Activated CD4-positive, alpha-beta T cell treated with anti-CD3 and anti-CD28 coated beads for 36 hours (primary cell): ENCODE results near the gene OSBPL3. TPM values are rescaled to one million over a fixed set of nuclear protein-coding genes. Genes with fewer than 3 reads are reported as not detected.

Source experiments
- ATAC-seq: fragments of 200-7000 bp; cut with Tn5 transposase; one replicate; pipeline ENCODE4 v1.10.0; 2021; ENCODE audit warnings: mild to moderate bottlenecking, moderate library complexity
- CTCF ChIA-PET: fragments of 350-600 bp; sonication (Branson Sonifier 250); formaldehyde crosslinking; loops from one replicate; lab custom pipeline; 2021; ENCODE audit warnings: antibody characterized with exemption; lab: Charles Lee
- POLR2A ChIA-PET: fragments of 350-600 bp; sonication (Branson Sonifier 250); formaldehyde crosslinking; loops from one replicate; lab custom pipeline; 2021; ENCODE audit warnings: antibody characterized with exemption, inconsistent platforms; lab: Charles Lee
- DNase-seq: peaks from one replicate; pipeline ENCODE4 v3.0.0-alpha.2; 2020
- H3K27ac Mint-ChIP-seq: one replicate; pipeline ENCODE4 v1.8.0; 2021; ENCODE audit warnings: mixed read lengths
- H3K27me3 Mint-ChIP-seq: one replicate; pipeline ENCODE4 v1.8.0; 2021; ENCODE audit warnings: mixed read lengths
- H3K36me3 Mint-ChIP-seq: one replicate; pipeline ENCODE4 v1.8.0; 2021; ENCODE audit warnings: low read depth, mixed read lengths
- H3K4me1 Mint-ChIP-seq: one replicate; pipeline ENCODE4 v1.8.0; 2021; ENCODE audit warnings: mixed read lengths
- H3K4me3 Mint-ChIP-seq: one replicate; pipeline ENCODE4 v1.8.0; 2021; ENCODE audit warnings: mild to moderate bottlenecking, moderate library complexity, mixed read lengths
- H3K9me3 Mint-ChIP-seq: one replicate; pipeline ENCODE4 v1.8.0; 2021; ENCODE audit warnings: low read depth, mixed read lengths
- intact Hi-C, 2 experiments: fragments of 100-400 bp; cut with DNase I in 1 of 2; cut with micrococcal nuclease in 1 of 2; formaldehyde crosslinking; loops; one replicate each; pipeline versions ENCODE4 v1.14.2 to v1.15.1; 2022 to 2024; cut with DNase I, micrococcal nuclease
- total RNA-seq, 2 experiments: library from RNA; stranded (reverse); gene quantifications; one replicate each; pipeline ENCODE4 v1.2.3, GENCODE V29; 2021

OSBPL3 gene
- total RNA-seq, 2 experiments from 2014 or later = 34.7 to 38.2 TPM

DNA sequence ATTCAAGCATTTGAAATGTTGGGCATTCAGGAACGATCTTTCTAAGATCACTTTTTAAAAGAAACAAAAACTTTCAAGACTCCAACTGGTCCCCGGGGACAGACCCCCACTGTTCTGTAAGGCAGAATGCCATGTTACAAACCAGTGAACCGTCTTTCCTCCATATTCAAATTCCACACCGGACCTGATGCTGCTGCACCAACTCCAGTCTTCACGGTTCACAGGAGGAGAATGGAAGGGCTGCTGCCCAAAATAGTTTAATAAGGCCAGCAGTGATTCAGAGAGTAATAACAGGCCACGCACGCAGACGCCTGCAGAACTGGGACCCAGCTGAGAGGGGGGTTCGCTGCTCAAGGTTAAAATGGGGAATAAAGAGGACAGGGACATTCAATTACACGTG lies 47.2 kb downstream of the OSBPL3 start:
- ATAC-seq (no peak), DNase-seq (no peak)
- peaks cover 44% of the 10 kb centered on the region for H3K4me1 Mint-ChIP-seq
- H3K27me3 Mint-ChIP-seq = no peaks in the 10 kb centered on the region
- POLR2A ChIA-PET = no interaction called here
- CTCF ChIA-PET = interaction anchor here (1.6 to 2.6 kb wide), 3 partner anchors 15 to 137 kb away, joined by 4 to 12 read pairs (median 4); no protein-coding TSS in a partner anchor
- H3K9me3 Mint-ChIP-seq = peaks cover 7% of the 10 kb centered on the region
- intact Hi-C loops = no loop called here
- no peak overlapping the region for H3K27ac Mint-ChIP-seq
- peaks cover 28% of the 10 kb centered on the region for H3K36me3 Mint-ChIP-seq
- H3K4me3 Mint-ChIP-seq = no peak overlapping the region

DNA sequence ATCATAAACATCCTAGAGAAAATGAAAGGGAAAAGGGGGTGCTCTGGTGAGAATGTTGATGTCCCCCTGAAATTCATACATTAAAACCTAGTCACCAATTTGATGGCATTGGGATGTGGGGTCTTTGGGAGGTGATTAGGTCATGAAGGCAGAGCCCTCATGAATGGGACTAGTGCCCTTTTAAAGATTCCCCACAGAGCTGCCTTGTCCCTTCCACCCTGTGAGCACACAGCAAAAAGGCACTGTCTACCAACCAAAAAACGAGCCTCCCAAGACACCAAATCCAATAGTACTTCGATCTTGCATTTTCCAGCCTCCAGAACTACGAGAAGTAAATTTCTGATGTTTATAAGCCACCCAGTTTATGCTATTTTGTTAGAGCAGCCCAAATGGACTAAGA lies 47.6 kb downstream of the OSBPL3 start:
- ChIA-PET CTCF (no interaction called here), POLR2A (no interaction called here)
- Mint-ChIP-seq H3K9me3 (peaks cover 5% of the 10 kb centered on the region), H3K36me3 (peaks cover 26% of the 10 kb centered on the region), H3K27ac (no peak overlapping the region), H3K4me1 (peaks cover 43% of the 10 kb centered on the region), H3K27me3 (no peaks in the 10 kb centered on the region), H3K4me3 (no peak overlapping the region)
- no peak for ATAC-seq
- no peak for DNase-seq
- intact Hi-C loops = no loop called here

DNA sequence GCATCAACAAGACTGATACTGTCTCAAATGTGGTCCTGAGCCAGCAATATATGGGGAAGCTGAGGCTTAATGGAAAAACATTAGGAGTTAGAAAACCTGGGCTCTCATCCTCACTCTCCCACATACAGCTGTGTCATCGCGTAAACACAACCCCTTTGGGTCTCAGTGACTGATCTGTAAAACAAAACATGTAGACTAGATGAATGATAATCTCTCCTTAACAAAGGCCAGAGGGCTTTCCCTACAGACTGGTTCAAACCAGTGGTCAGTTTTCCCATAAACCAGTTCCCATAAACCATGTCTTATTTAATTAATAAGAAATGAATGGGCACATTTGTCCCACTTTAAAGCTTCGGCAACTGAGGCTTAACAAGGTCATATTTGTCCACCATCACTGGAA lies 48.1 kb downstream of the OSBPL3 start:
- H3K27ac Mint-ChIP-seq = no peak overlapping the region

DNA sequence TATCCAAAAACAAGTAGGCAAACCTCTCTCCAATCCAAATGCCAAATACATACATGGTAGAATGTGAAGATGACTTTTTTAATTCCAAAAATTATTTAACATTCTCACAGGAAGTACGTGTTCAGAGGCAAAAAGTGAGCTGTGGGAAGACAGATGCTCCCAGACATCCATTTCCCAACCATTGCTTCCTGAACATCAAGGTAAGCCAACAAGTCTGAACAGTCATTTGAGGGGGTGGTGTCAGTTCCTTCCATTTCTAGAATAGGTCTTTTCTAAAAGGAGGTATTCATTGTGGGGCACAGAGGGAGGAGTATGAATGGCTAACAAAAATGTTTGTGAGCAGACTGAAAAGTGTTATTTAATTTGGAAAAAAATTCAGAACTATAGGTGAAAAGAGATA lies 49.1 kb downstream of the OSBPL3 start:
- no peaks in the 10 kb centered on the region for H3K9me3 Mint-ChIP-seq
- H3K4me3 Mint-ChIP-seq = no peak overlapping the region
- peaks cover 15% of the 10 kb centered on the region for H3K36me3 Mint-ChIP-seq
- H3K27ac Mint-ChIP-seq = no peak overlapping the region
- peaks cover 36% of the 10 kb centered on the region for H3K4me1 Mint-ChIP-seq
- H3K27me3 Mint-ChIP-seq = no peaks in the 10 kb centered on the region
- intact Hi-C loops = no loop called here
- ChIA-PET POLR2A (no interaction called here), CTCF (no interaction called here)
- DNase-seq (no peak), ATAC-seq (no peak)

More for the DNA sequence above, 48.1 kb downstream of the OSBPL3 start:
- Mint-ChIP-seq H3K9me3 (peaks cover 5% of the 10 kb centered on the region), H3K36me3 (peaks cover 24% of the 10 kb centered on the region), H3K4me1 (peaks cover 42% of the 10 kb centered on the region), H3K27me3 (no peaks in the 10 kb centered on the region), H3K4me3 (no peak overlapping the region)
- intact Hi-C loops = no loop called here
- CTCF ChIA-PET = no interaction called here
- DNase-seq = no peak
- POLR2A ChIA-PET = no interaction called here
- no peak for ATAC-seq

DNA sequence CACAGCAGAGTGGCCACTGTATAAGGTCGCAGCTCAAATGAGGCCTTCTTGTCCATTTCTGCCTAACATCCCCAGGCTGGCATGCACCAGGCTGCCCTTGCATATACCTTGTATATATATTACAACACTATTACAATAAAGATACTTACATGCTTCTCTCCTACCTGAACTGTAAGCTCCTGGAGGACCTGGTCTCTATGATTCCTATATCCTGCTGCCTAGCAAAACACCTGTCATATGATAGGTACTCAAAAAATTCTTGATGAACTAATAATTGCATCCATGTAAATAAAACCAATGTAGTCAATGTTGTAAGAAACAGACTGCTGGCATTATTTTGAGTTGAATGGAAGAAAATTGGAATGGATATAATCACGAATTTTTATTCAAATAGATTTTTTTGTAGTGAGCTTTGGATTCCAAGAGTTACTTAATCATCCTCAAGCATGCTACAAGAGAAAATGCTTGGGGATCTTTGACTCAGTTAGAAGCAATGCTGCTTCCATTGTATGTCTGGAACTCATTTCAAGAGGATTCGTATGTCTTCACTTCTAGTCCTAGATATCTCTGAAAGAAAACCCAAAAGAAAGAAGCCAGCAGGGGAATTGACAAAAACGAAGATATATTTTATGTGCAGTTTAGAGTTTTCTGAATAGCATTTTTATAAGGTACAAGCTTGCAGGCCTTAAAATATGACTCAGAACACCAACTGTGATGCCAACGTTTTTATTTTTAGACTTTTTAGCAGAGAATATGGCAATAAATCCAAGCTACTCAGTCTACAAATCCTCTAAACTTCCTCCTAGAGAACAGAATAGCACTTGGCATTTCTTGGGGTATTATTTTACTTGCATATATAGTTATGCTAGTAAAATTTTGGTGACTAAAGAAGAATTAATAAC lies 53.1 kb downstream of the OSBPL3 start:
- ChIA-PET CTCF (interaction anchor here (0.6 to 1.4 kb wide), 8 partner anchors 12 to 224 kb away, joined by 3 to 5 read pairs (median 3); no protein-coding TSS in a partner anchor), POLR2A (no interaction called here)
- no peak overlapping the region for H3K27ac Mint-ChIP-seq
- H3K9me3 Mint-ChIP-seq = no peaks in the 10 kb centered on the region
- H3K4me1 Mint-ChIP-seq = peaks cover 51% of the 10 kb centered on the region
- DNase-seq (no peak), ATAC-seq (no peak)
- no peaks in the 10 kb centered on the region for H3K27me3 Mint-ChIP-seq
- H3K36me3 Mint-ChIP-seq = peaks cover 15% of the 10 kb centered on the region
- intact Hi-C loops = no loop called here
- no peak overlapping the region for H3K4me3 Mint-ChIP-seq

DNA sequence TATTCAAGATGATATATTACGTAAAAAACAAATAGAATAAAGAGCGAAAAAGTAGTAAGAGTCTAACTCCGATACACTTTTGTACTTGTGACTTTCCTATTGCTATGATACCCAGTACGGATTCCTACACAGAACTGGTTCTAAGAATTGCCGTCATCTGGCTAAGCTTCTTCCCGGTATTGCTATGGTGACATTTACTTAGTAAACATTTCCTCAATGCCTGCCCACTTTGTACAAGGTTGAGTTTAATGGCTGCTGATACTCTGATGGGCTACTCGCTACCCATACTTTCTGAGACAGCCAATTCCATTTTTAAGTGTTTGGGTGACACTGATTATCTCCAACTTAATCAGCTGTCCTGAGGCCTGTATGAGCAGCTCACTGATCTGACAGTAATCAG lies 55.6 kb downstream of the OSBPL3 start:
- H3K4me3 Mint-ChIP-seq = no peak overlapping the region
- H3K27ac Mint-ChIP-seq = peak overlapping the region; percentile 64

DNA sequence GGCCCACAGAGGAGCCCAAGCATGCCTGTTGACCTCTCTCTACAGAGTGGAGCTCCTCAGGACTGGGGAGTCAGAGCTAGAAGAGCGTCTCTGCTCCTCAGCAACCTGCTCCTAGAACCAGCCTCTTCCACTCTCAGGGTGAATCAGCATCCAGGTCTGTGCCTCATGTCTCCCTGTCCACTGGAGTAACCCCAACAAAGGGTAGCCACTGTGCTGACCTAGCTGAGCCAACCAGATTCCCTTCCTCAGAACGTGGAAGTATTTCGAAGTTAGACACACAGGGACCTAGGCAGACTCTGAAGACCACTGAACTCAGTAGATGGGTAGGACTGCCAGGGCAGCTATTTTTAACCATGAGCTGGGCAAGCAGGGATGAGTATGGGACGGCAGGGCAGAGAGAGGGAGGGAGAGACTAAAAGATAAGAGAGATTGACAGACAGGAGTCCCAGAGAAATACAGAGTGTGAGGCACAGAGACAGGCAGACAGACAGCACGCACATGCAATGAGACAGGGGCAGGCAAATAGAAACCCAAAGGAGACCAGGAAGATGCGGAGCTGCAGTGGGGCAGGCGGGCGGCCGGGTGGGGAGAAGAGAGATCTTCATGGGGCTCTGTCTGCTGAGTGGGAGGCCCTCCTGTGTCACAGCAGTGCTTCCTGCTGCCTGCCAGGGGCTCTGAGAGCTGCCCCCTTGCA lies 56.7 kb downstream of the OSBPL3 start:
- peak overlapping the region; percentile 44 for H3K27ac Mint-ChIP-seq
- peaks cover 70% of the 10 kb centered on the region for H3K4me1 Mint-ChIP-seq
- ChIA-PET CTCF (interaction anchor here (0.5 to 1.6 kb wide), 6 partner anchors 12 to 171 kb away, joined by 3 to 5 read pairs (median 3); no protein-coding TSS in a partner anchor), POLR2A (no interaction called here)
- no peak overlapping the region for H3K4me3 Mint-ChIP-seq
- peaks cover 2% of the 10 kb centered on the region for H3K9me3 Mint-ChIP-seq
- intact Hi-C loops = loop anchor here in 1 of 2 experiments (5.0 kb wide), 1 partner anchor 56 kb away; no protein-coding TSS in a partner anchor
- ATAC-seq (no peak), DNase-seq (no peak)
- peaks cover 6% of the 10 kb centered on the region for H3K36me3 Mint-ChIP-seq
- no peaks in the 10 kb centered on the region for H3K27me3 Mint-ChIP-seq

More for the DNA sequence above, 55.6 kb downstream of the OSBPL3 start:
- POLR2A ChIA-PET = no interaction called here
- intact Hi-C loops = loop anchor here in 1 of 2 experiments (5.0 kb wide), 1 partner anchor 57 kb away; no protein-coding TSS in a partner anchor
- Mint-ChIP-seq H3K4me1 (peaks cover 63% of the 10 kb centered on the region), H3K27me3 (no peaks in the 10 kb centered on the region), H3K36me3 (peaks cover 8% of the 10 kb centered on the region), H3K9me3 (peaks cover 1% of the 10 kb centered on the region)
- DNase-seq = no peak
- CTCF ChIA-PET = interaction anchor here (0.8 to 1.2 kb wide), 3 partner anchors 35 to 59 kb away, joined by 3 read pairs; no protein-coding TSS in a partner anchor
- ATAC-seq = peak; percentile 43

DNA sequence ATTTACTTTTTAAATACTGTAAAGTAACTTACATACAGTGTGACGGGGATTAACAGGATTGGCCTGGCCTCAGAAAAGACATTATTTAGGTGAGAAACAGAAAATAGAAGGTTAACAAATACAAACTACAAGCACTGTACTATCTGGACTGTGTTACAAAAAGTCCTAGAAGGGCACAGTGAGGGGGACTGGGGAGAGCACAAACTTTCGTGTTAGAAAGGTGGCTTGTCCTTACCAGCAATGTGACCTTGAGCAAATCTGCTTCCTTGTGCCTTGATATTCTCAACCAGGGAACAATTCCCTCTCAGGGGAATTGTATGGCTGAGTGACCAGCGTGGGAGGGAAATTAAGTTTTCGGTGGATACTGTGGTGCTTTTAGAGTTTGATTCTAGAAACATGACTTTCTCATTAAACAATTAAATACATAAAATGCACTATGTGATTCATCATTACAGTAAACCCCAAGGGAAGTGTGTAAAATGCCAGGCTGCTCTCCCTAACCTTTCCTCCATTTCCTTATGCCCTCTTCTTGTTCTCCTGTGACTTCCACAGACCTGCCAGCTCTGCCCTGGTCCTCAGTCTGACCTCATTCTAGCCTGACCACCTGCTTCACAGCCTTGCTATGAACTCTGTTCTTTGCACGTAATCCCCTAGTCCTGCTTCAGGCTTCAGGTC lies 57.7 kb downstream of the OSBPL3 start:
- ATAC-seq (no peak), DNase-seq (no peak)
- H3K9me3 Mint-ChIP-seq = peaks cover 2% of the 10 kb centered on the region
- H3K4me1 Mint-ChIP-seq = peaks cover 78% of the 10 kb centered on the region
- ChIA-PET POLR2A (no interaction called here), CTCF (interaction anchor here (0.5 to 1.6 kb wide), 3 partner anchors 14 to 172 kb away, joined by 3 to 5 read pairs (median 3); no protein-coding TSS in a partner anchor)
- intact Hi-C loops = loop anchor here in 1 of 2 experiments (5.0 kb wide), 1 partner anchor 55 kb away; no protein-coding TSS in a partner anchor
- no peaks in the 10 kb centered on the region for H3K27me3 Mint-ChIP-seq
- H3K4me3 Mint-ChIP-seq = no peak overlapping the region
- peak overlapping the region; percentile 69 for H3K27ac Mint-ChIP-seq
- peaks cover 4% of the 10 kb centered on the region for H3K36me3 Mint-ChIP-seq

DNA sequence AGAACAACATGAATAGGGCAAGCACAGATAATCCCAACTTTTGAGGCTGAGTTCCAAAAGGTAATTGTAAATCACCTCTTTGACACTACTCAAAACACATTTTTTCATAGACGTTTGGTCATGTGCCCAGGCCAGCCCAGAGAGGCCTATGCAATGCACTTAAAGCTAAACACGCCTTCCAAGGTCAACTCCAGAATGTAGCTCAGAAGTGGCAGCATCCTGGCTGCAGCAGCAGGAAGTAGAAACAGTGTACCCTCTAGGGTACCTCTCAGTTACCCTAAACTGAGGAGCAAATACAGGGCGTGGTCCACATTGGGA lies 58.7 kb downstream of the OSBPL3 start:
- Mint-ChIP-seq H3K27me3 (no peaks in the 10 kb centered on the region), H3K36me3 (peaks cover 4% of the 10 kb centered on the region), H3K4me1 (peaks cover 87% of the 10 kb centered on the region), H3K9me3 (peaks cover 2% of the 10 kb centered on the region), H3K27ac (peak overlapping the region; percentile 69), H3K4me3 (no peak overlapping the region)
- intact Hi-C loops = loop anchor here (1.0 to 5.0 kb wide), 5 partner anchors 10 to 101 kb away; no protein-coding TSS in a partner anchor
- POLR2A ChIA-PET = no interaction called here
- ATAC-seq = peak; percentile 25
- no peak for DNase-seq
- CTCF ChIA-PET = interaction anchor here (0.6 to 1.0 kb wide), 2 partner anchors 61 to 101 kb away, joined by 3 read pairs; no protein-coding TSS in a partner anchor

DNA sequence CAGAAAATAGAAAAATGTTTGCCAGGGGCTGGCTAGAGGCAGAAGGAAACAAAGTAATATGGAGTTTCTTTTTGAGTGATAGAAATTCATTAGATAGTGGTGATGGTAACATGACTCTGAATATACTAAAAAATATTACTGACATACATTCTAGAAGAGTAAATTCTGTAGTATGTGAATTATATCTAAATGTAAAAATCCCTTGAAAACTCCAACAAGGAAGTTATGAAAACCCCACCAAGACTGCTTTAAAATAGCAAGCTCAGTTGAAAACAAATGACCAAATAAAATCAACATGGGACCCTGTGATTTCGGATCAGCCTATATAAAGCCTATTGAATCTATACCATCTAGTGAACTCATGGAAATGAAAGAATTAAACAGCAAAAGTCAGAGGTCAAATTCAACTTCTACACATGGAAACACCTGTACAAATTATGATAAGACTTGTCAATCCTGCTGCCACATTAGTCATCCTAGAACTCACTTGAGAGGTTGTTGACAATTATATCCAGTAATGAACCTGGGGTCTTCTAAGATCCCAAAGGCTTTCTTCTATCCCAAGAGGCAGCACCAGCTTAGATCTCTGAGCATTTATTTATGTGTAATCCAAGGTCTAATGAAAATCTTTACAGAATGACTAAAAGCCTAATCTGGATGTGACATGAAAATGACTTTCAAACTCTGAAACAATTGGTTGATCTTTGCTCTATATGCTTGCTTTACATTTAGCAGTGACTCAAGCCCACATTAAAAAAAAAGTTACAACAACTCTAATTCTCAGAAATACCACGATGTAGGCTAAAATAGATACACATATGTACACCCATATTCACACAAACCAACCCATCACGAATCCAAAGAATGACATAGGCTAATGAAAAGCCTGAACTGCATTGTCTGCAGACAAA lies 59.3 kb downstream of the OSBPL3 start:
- Mint-ChIP-seq H3K27me3 (no peaks in the 10 kb centered on the region), H3K9me3 (peaks cover 2% of the 10 kb centered on the region), H3K36me3 (peaks cover 7% of the 10 kb centered on the region), H3K4me3 (no peak overlapping the region), H3K4me1 (peaks cover 88% of the 10 kb centered on the region), H3K27ac (peak overlapping the region; percentile 69)
- no peak for DNase-seq
- peak; percentile 81 for ATAC-seq
- CTCF ChIA-PET = interaction anchor here (0.7 to 1.5 kb wide), 4 partner anchors 12 to 174 kb away, joined by 3 to 4 read pairs (median 3); no protein-coding TSS in a partner anchor
- POLR2A ChIA-PET = interaction anchor here (0.7 kb wide), 1 partner anchor 69 kb away, joined by 5 read pairs; no protein-coding TSS in a partner anchor
- intact Hi-C loops = loop anchor here (1.0 to 5.0 kb wide), 5 partner anchors 9 to 100 kb away; no protein-coding TSS in a partner anchor
